ENCODE data around the gene NSUN7. TPM values are rescaled to one million over a fixed set of nuclear protein-coding genes. Genes with fewer than 3 reads are reported as not detected.

Gene NSUN7
- total RNA-seq, 2 donors from 2014 or later = 10.9 to 11.2 TPM

DNA sequence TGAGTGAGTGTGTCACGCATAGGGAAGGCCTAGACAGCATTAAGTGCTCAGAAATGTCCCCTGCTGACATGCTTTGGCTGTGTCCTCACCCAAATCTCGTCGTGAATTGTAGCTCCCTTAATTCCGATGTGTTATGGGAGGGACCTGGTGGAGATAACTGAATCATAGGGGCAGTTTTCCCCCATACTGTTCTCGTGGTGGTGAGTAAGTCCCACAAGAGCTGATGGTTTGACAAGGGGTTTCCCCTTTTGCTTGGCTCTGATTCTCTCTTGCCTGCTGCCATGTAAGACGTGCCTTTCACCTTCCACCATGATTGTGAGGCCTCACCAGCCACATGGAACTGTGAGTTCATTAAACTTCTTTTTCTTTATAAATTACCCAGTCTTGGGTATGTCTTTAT lies 78.0 kb downstream of the NSUN7 start:
- intact Hi-C loops (cut with DNase I) = no loop called here
- no peak for DNase-seq
- TF ChIP-seq, protein P1, sequence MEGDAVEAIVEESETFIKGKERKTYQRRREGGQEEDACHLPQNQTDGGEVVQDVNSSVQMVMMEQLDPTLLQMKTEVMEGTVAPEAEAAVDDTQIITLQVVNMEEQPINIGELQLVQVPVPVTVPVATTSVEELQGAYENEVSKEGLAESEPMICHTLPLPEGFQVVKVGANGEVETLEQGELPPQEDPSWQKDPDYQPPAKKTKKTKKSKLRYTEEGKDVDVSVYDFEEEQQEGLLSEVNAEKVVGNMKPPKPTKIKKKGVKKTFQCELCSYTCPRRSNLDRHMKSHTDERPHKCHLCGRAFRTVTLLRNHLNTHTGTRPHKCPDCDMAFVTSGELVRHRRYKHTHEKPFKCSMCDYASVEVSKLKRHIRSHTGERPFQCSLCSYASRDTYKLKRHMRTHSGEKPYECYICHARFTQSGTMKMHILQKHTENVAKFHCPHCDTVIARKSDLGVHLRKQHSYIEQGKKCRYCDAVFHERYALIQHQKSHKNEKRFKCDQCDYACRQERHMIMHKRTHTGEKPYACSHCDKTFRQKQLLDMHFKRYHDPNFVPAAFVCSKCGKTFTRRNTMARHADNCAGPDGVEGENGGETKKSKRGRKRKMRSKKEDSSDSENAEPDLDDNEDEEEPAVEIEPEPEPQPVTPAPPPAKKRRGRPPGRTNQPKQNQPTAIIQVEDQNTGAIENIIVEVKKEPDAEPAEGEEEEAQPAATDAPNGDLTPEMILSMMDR (IDR thresholded peaks at IDR 0.05) = no peak
- Histone ChIP-seq H3K4me3 (no peak overlapping the region), H3K4me1 (no peaks in the 10 kb centered on the region), H3K9ac (ENCODE audit: low read depth in 2 of 2, low read length in 2 of 2) (no peak overlapping the region), H3K9me3 (no peaks in the 10 kb centered on the region), H3K27ac (no peak overlapping the region), H3K36me3 (no peaks in the 10 kb centered on the region), H3K27me3 (no peaks in the 10 kb centered on the region)

DNA sequence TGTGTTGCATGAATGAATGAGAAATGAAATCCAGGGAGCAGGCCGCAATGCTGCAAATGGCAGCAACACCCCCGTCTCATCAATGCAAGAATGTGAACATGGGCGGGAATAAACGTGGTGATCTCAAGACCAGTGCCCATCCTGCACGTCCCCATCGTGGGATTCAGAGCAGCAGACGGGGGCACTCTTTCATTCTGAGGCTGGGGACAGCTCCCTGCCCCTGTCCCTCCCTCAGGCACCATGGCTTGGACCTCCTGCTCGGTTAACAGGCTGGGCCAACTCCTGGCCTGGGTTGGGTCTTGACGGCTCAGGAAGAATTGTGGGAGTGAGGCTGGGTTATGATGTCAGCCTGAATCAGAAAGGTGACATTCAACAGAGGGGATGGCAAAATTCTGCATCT lies 78.9 kb downstream of the NSUN7 start:
- no peak overlapping the region for H3K27ac ChIP-seq
- no peaks in the 10 kb centered on the region for H3K4me1 ChIP-seq
- no peak overlapping the region for H3K4me3 ChIP-seq
- H3K9me3 ChIP-seq = no peaks in the 10 kb centered on the region
- no peaks in the 10 kb centered on the region for H3K27me3 ChIP-seq
- DNase-seq = no peak
- no peaks in the 10 kb centered on the region for H3K36me3 ChIP-seq
- H3K9ac ChIP-seq (ENCODE audit: low read depth in 2 of 2, low read length in 2 of 2) = no peak overlapping the region
- TF ChIP-seq, protein P1 (IDR thresholded peaks at IDR 0.05) = no peak
- intact Hi-C loops (cut with DNase I) = no loop called here

DNA sequence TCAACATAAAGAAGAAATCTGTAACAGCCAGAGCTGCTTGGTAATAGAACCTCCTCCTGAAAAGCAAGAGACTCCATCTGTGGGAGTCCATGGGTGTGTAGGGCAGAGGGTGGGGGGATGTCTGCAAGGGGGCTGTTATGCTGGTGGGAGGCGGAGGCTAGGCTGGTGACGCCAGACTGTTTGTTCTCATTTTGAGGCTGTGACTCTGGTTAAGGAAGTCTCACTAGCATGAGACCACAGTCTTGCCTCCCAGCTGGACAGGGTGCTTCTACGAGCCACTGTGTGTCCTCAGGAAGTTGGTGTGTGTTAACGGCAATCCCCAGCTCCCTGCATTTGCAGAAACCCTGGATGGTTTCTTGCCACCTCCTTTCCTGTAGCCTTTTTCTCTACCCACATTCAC lies 79.8 kb downstream of the NSUN7 start:
- intact Hi-C loops (cut with DNase I) = no loop called here
- H3K27me3 ChIP-seq = no peaks in the 10 kb centered on the region
- no peak for DNase-seq
- H3K36me3 ChIP-seq = no peaks in the 10 kb centered on the region
- H3K4me3 ChIP-seq = no peak overlapping the region
- H3K4me1 ChIP-seq = no peaks in the 10 kb centered on the region
- no peak overlapping the region for H3K27ac ChIP-seq
- no peak overlapping the region for H3K9ac ChIP-seq (ENCODE audit: low read depth in 2 of 2, low read length in 2 of 2)
- TF ChIP-seq, protein P1 (IDR thresholded peaks at IDR 0.05) = no peak
- no peaks in the 10 kb centered on the region for H3K9me3 ChIP-seq

DNA sequence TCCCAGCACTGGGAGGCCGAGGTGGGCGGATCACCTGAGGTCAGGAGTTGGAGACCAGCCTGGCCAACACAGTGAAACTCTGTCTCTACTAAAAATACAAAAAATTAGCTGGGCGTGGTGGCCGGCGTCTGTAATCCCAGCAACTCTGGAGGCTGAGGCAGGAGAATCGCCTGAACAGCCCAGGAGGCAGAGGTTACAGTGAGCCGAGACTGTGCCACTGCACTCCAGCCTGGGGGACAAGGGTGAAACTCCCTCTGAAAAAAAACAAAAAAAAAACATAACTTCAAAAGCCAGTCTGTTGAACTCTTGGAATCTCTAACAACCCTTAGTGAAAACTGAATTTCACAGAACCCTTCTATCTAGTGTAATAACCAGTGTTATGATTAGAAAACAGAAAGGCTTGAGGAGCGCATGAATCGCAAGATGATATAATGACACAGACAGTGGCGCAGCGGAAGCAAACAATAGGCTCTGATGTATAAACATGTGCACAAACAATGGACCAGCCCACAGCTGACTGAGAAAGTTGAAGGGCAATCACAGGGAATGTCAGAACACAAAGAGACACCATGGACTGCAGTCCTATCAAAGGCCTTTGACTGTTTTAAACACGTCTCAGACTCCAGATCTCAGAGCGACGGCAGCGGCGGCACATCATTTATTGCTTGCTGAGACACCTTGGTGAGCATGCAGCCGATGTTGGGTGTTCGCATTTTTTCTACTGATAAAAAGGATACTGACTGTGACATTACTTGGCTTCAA lies 81.6 kb downstream of the NSUN7 start:
- no peak for DNase-seq
- intact Hi-C loops (cut with DNase I) = no loop called here
- no peaks in the 10 kb centered on the region for H3K9me3 ChIP-seq

DNA sequence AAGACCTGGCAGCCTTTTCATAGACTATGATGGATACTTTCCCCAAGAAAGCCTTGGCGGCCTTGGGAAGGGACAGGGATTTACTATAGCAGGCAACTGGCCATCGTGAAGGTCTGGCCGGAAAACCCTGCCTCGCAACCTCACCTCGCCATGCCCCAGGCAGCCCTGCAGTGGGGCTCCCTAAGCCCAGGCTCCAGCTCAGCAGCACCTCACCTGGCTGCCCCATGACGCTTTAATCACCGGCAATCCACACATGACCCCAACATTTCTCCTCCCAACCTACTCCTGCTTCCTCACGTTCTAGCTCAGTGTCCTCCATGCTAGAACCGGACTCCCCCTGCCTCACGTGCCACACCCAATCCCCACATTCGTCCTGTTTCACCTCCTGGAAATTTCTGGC lies 82.4 kb downstream of the NSUN7 start:
- no peaks in the 10 kb centered on the region for H3K36me3 ChIP-seq
- no peak for DNase-seq
- H3K4me3 ChIP-seq = no peak overlapping the region
- no peak overlapping the region for H3K9ac ChIP-seq (ENCODE audit: low read depth in 2 of 2, low read length in 2 of 2)
- H3K9me3 ChIP-seq = no peaks in the 10 kb centered on the region
- H3K27me3 ChIP-seq = no peaks in the 10 kb centered on the region
- TF ChIP-seq, protein P1 (IDR thresholded peaks at IDR 0.05) = no peak
- H3K4me1 ChIP-seq = no peaks in the 10 kb centered on the region
- no peak overlapping the region for H3K27ac ChIP-seq
- intact Hi-C loops (cut with DNase I) = no loop called here

More for the DNA sequence above, 81.6 kb downstream of the NSUN7 start:
- Histone ChIP-seq H3K27ac (no peak overlapping the region), H3K36me3 (no peaks in the 10 kb centered on the region), H3K27me3 (no peaks in the 10 kb centered on the region), H3K4me3 (no peak overlapping the region), H3K9ac (ENCODE audit: low read depth in 2 of 2, low read length in 2 of 2) (no peak overlapping the region), H3K4me1 (no peaks in the 10 kb centered on the region)
- TF ChIP-seq, protein P1 (IDR thresholded peaks at IDR 0.05) = no peak
